Erythroblast (primary cell): Measurements from ENCODE around the gene NLGN4Y.

Source experiments
- GATA1 ChIP-seq: IDR thresholded peaks from 2 replicates; pipeline ENCODE4 v1.6.1; 2011; ENCODE audit warnings: low read depth, mild to moderate bottlenecking, control low read depth, low read length, moderate library complexity
- POLR2A ChIP-seq: IDR thresholded peaks from 2 replicates; pipeline ENCODE4 v1.6.1; 2011; ENCODE audit warnings: mild to moderate bottlenecking, low read length

- TF ChIP-seq POLR2A (no peak), GATA1 (no peak)
Measured at GRCh38 chrY:14490226-14490625, 34.1 kb upstream of the NLGN4Y start.
